Kidney (tissue), 14 donors: ENCODE measurements around the gene FANCM. TPM values are rescaled to one million over a fixed set of nuclear protein-coding genes. Genes with fewer than 3 reads are reported as not detected.

ENCODE experiments used
- DNase-seq, 5 donors: peaks; one replicate each; pipeline ENCODE4 v3.0.0-alpha.2; 2013 to 2020
- FAIRE-seq: peaks from 2 replicates; lab custom pipeline; 2012; peaks lifted over from hg19 to GRCh38; lab: Jason Lieb, UNC
- H3K27ac ChIP-seq, 2 donors: one replicate each; pipeline ENCODE4 v1.7.0; 2013; ENCODE audit warnings: low read depth in 2 of 2, low read length in 2 of 2, inconsistent platforms in 1 of 2
- H3K27me3 ChIP-seq: one replicate; pipeline ENCODE4 v1.7.1; 2013; ENCODE audit warnings: low read length, inconsistent platforms; ENCODE audit not compliant: control insufficient read depth, insufficient read depth
- H3K36me3 ChIP-seq, 3 donors: one replicate each; pipeline versions ENCODE4 v1.7.0 to v1.7.1; 2013; ENCODE audit warnings: low read length in 3 of 3, control low read depth in 1 of 3, inconsistent platforms in 1 of 3; ENCODE audit not compliant: insufficient read depth in 3 of 3, control insufficient read depth in 2 of 3
- H3K4me1 ChIP-seq, 3 donors: one replicate each; pipeline versions ENCODE4 v1.7.0 to v1.7.1; 2013; ENCODE audit warnings: low read length in 3 of 3, inconsistent platforms in 1 of 3, low read depth in 1 of 3; ENCODE audit not compliant: control insufficient read depth in 2 of 3, insufficient read depth in 2 of 3
- H3K4me3 ChIP-seq, 3 donors: one replicate each; pipeline versions ENCODE4 v1.7.0 to v1.8.1; 2013; ENCODE audit warnings: low read length in 3 of 3, control low read depth in 1 of 3, inconsistent platforms in 1 of 3
- H3K9ac ChIP-seq, 3 donors: one replicate each; pipeline versions ENCODE4 v1.7.0 to v1.7.1; 2013; ENCODE audit warnings: low read length in 3 of 3, control low read depth in 1 of 3, inconsistent platforms in 1 of 3
- H3K9me3 ChIP-seq, 3 donors: one replicate each; pipeline versions ENCODE4 v1.7.0 to v1.7.1; 2013; ENCODE audit warnings: low read length in 3 of 3, control low read depth in 1 of 3, inconsistent platforms in 1 of 3; ENCODE audit not compliant: control insufficient read depth in 2 of 3, insufficient read depth in 1 of 3
- intact Hi-C: fragments of 100-400 bp; cut with DNase I; formaldehyde crosslinking; loops from one replicate; pipeline ENCODE4 v1.11.1; 2022
- polyA plus RNA-seq: library from polyadenylated mRNA; stranded (reverse); fragments of 350-450 nt; fragmentation: Illumina TruSeq; extraction: RNeasy Lipid Tissue Mini Kit (QIAGEN cat#74804); gene quantifications from one replicate; pipeline ENCODE4 v1.2.3, GENCODE V29; 2014; ENCODE audit warnings: low read depth, low replicate concordance; ENCODE audit not compliant: insufficient read depth
- total RNA-seq: library from RNA; stranded (reverse); fragmentation: NEBNext Ultra II Directional; extraction: Animal tissue kit (Norgen Biotek cat#: 25700); gene quantifications from one replicate; pipeline ENCODE4 v1.2.1, GENCODE V29; 2021
- TF ChIP-seq, protein P1 (sequence below): IDR thresholded peaks from 3 replicates; pipeline ENCODE4 v1.5.1; 2012; ENCODE audit warnings: mild to moderate bottlenecking, moderate library complexity, borderline replicate concordance; ENCODE audit not compliant: insufficient read depth; ENCODE audit errors: extremely low read depth
- donor health status: control.
- donor health status: control.
- donor health status: control.
- donor health status: control.
- donor health status: control.
- donor health status: DM: yes; HTN: yes; CAD: no.
- donor health status: Normal renal cell carcinoma (clear cell type).

FANCM gene
- total and polyA plus RNA-seq, 2 donors from 2014 or later = 2.6 to 6.4 TPM

DNA sequence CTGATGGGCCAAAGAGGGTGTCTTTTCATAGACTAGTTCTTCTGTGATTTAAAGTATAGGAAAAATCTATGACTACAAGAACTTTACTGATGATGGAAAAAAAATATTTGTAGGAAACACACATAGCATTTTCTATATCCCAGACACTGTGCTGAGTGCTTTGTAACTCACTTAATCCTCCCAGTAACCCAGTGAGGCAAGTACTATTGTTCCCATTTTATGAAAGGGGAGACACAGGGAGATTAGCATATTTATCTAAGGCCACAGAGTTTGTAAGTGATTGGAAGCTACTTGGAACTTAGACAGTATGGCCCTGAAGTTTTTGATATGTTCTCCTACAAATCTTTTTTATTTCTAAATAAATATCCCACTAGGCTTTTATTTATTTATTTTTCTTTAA lies 31.9 kb upstream of the FANCM start:
- Histone ChIP-seq H3K27me3 (no peaks in the 10 kb centered on the region), H3K4me1 (no peaks in the 10 kb centered on the region), H3K27ac (no peak overlapping the region), H3K36me3 (peaks cover 2 to 21% (median 9%) of the 10 kb centered on the region in 3 donors), H3K9me3 (no peaks in the 10 kb centered on the region), H3K4me3 (no peak overlapping the region), H3K9ac (no peak overlapping the region)
- FAIRE-seq (no peak), DNase-seq (no peak)
- TF ChIP-seq, protein P1, sequence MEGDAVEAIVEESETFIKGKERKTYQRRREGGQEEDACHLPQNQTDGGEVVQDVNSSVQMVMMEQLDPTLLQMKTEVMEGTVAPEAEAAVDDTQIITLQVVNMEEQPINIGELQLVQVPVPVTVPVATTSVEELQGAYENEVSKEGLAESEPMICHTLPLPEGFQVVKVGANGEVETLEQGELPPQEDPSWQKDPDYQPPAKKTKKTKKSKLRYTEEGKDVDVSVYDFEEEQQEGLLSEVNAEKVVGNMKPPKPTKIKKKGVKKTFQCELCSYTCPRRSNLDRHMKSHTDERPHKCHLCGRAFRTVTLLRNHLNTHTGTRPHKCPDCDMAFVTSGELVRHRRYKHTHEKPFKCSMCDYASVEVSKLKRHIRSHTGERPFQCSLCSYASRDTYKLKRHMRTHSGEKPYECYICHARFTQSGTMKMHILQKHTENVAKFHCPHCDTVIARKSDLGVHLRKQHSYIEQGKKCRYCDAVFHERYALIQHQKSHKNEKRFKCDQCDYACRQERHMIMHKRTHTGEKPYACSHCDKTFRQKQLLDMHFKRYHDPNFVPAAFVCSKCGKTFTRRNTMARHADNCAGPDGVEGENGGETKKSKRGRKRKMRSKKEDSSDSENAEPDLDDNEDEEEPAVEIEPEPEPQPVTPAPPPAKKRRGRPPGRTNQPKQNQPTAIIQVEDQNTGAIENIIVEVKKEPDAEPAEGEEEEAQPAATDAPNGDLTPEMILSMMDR = no peak
- intact Hi-C loops = no loop called here

DNA sequence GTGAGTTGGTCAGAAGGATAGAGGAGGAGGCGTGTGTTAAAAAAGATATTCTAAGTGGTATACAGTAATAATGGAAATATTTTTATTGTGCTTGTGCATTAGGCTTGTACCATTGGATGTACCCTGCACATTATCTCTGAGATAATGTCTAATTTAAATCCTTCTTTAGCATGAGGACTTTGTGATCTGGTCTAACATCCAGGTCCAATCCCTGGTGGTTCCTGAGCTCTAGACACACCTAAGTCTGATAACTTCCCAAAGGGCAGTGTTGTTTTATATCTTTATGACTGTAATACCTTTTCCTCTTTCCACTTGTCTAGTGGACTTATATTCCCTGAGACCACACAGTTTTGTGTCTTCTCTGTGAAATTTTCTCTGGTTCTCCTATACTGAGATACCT lies 31.2 kb upstream of the FANCM start:
- Histone ChIP-seq H3K4me3 (no peak overlapping the region), H3K9me3 (no peaks in the 10 kb centered on the region), H3K9ac (no peak overlapping the region), H3K27me3 (no peaks in the 10 kb centered on the region), H3K36me3 (peaks cover 2 to 21% (median 9%) of the 10 kb centered on the region in 3 donors), H3K27ac (no peak overlapping the region), H3K4me1 (no peaks in the 10 kb centered on the region)
- intact Hi-C loops = no loop called here
- TF ChIP-seq, protein P1 = no peak
- FAIRE-seq (no peak), DNase-seq (no peak)

DNA sequence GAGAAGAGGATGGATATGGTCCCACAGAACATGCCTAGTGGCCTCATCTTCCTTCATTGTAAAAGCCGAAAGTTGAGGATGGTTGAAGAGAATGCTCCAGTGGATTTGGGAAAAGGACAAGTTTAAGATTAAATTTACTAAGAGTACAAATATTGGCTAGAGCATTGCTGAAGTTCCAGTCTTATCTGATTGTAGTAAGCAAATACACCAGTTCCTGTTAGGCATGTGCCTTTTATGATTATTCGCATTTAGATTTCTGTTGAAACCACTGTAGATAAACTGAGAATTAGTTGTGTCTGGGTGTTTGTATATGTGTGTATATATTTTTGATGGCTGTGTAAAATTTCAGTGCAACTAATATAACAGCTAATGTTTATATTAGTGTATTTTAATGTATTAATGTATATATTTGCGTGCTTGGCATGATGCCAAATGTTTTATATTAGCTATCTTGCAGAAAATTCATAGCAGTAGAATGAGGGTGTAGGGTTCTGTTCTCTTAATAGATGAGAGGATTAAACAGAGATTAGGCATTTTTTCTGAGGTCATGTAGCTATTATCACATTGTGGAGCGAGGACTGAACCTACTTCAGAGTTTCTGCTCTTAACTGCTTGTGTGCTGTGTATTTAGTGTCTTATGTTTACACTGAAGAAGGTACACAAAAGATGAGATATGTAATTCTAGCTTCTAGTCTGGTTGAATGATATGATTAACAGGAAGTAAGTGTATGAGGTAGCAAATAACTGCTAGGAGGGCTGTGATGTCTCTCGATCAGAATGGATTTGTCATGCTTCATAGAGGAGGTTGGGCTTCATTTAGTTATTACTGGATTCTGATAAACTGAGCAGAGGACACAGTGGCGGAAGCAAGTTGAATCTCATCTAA lies 22.6 kb upstream of the FANCM start:
- H3K9ac ChIP-seq = no peak overlapping the region
- intact Hi-C loops = no loop called here
- H3K4me3 ChIP-seq = no peak overlapping the region
- FAIRE-seq = no peak
- no peaks in the 10 kb centered on the region for H3K27me3 ChIP-seq
- peaks cover 8 to 48% (median 17%) of the 10 kb centered on the region in 3 donors for H3K36me3 ChIP-seq
- no peak for DNase-seq
- H3K4me1 ChIP-seq = no peaks in the 10 kb centered on the region
- no peaks in the 10 kb centered on the region for H3K9me3 ChIP-seq
- H3K27ac ChIP-seq = no peak overlapping the region
- TF ChIP-seq, protein P1 = no peak
